ENCODE data around the gene UNK.
"Not testable (repeated sequence)": the region's sequence is repeated elsewhere in the genome, so short reads cannot be mapped to it uniquely, and the experiment has no call there.

Gene UNK

GRCh38 chr17:75758131-75758905, 26.3 kb upstream of the UNK start:
- no peak for TF ChIP-seq GLIS3 (CRISPR knock-in tag; IDR thresholded peaks at IDR 0.05)
- no peak for TF ChIP-seq TOX (CRISPR knock-in tag; IDR thresholded peaks at IDR 0.05; ENCODE audit: borderline replicate concordance)
- TF ChIP-seq SNAI2 (CRISPR knock-in tag; IDR thresholded peaks at IDR 0.05) = no peak
- no peak for TF ChIP-seq ARNTL (CRISPR knock-in tag; IDR thresholded peaks at IDR 0.05; ENCODE audit: borderline replicate concordance, low read depth)
- no peak for TF ChIP-seq BACH2 (CRISPR knock-in tag; IDR thresholded peaks at IDR 0.05; ENCODE audit: borderline replicate concordance)
- no peak for TF ChIP-seq CSDC2 (CRISPR knock-in tag; IDR thresholded peaks at IDR 0.05)
- 0 out of 3 replicates have a peak, but pooled peaks have one; percentile 17 for ATAC-seq

GRCh38 chr17:75759457-75759856, 25.1 kb upstream of the UNK start:
- TF ChIP-seq ISL1 (CRISPR knock-in tag; IDR thresholded peaks at IDR 0.05) (no peak), TOX (CRISPR knock-in tag; IDR thresholded peaks at IDR 0.05; ENCODE audit: borderline replicate concordance) (no peak), ZC3H10 (CRISPR knock-in tag; IDR thresholded peaks at IDR 0.05) (no peak), ESRRG (CRISPR knock-in tag; IDR thresholded peaks at IDR 0.05) (no peak), ZFP3 (CRISPR knock-in tag; IDR thresholded peaks at IDR 0.05) (no peak)
- ATAC-seq = no peak

GRCh38 chr17:75759978-75760640, 24.5 kb upstream of the UNK start:
- not testable (repeated sequence) for ATAC-seq

GRCh38 chr17:75762513-75763268, 21.9 kb upstream of the UNK start:
- ATAC-seq = no peak
- TF ChIP-seq ZNF70 (CRISPR knock-in tag; IDR thresholded peaks at IDR 0.05) (no peak), POU6F1 (CRISPR knock-in tag; IDR thresholded peaks at IDR 0.05; ENCODE audit: borderline replicate concordance, low read depth) (no peak), PATZ1 (CRISPR knock-in tag; IDR thresholded peaks at IDR 0.05; ENCODE audit: borderline replicate concordance) (no peak), ZNF565 (CRISPR knock-in tag; conservative IDR thresholded peaks at IDR 0.05; ENCODE audit: low read depth) (no peak), SNAI2 (CRISPR knock-in tag; IDR thresholded peaks at IDR 0.05) (no peak), RARB (CRISPR knock-in tag; IDR thresholded peaks at IDR 0.05) (no peak), BACH2 (CRISPR knock-in tag; IDR thresholded peaks at IDR 0.05; ENCODE audit: borderline replicate concordance) (no peak), ESRRG (CRISPR knock-in tag; IDR thresholded peaks at IDR 0.05) (no peak), OSR1 (CRISPR knock-in tag; IDR thresholded peaks at IDR 0.05) (no peak), CSRNP3 (CRISPR knock-in tag; IDR thresholded peaks at IDR 0.05) (no peak), ISL1 (CRISPR knock-in tag; IDR thresholded peaks at IDR 0.05) (no peak)

- no peak for ATAC-seq
- no peak for TF ChIP-seq RARB (CRISPR knock-in tag; IDR thresholded peaks at IDR 0.05)
- no peak for TF ChIP-seq TSHZ2 (CRISPR knock-in tag; IDR thresholded peaks at IDR 0.05)
- TF ChIP-seq ZNF70 (CRISPR knock-in tag; IDR thresholded peaks at IDR 0.05) = no peak
- no peak for TF ChIP-seq ZFP3 (CRISPR knock-in tag; IDR thresholded peaks at IDR 0.05)
- TF ChIP-seq ZNF565 (CRISPR knock-in tag; conservative IDR thresholded peaks at IDR 0.05; ENCODE audit: low read depth) = no peak
- TF ChIP-seq SNAI2 (CRISPR knock-in tag; IDR thresholded peaks at IDR 0.05) = no peak
- TF ChIP-seq POU6F1 (CRISPR knock-in tag; IDR thresholded peaks at IDR 0.05; ENCODE audit: borderline replicate concordance, low read depth) = no peak
- no peak for TF ChIP-seq ZNF8 (CRISPR knock-in tag; IDR thresholded peaks at IDR 0.05)
Observed at GRCh38 chr17:75763269-75763607, 21.4 kb upstream of the UNK start.

All from SK-N-SH treated with all-trans-retinoic acid at 6 μM for 48 hours (cell line).